Measurements from ENCODE around the gene ABCA4. TPM values are rescaled to one million over a fixed set of nuclear protein-coding genes. Genes with fewer than 3 reads are reported as not detected.

ABCA4 gene
- total RNA-seq, 1 donor from 2014 or later: not detected

DNA sequence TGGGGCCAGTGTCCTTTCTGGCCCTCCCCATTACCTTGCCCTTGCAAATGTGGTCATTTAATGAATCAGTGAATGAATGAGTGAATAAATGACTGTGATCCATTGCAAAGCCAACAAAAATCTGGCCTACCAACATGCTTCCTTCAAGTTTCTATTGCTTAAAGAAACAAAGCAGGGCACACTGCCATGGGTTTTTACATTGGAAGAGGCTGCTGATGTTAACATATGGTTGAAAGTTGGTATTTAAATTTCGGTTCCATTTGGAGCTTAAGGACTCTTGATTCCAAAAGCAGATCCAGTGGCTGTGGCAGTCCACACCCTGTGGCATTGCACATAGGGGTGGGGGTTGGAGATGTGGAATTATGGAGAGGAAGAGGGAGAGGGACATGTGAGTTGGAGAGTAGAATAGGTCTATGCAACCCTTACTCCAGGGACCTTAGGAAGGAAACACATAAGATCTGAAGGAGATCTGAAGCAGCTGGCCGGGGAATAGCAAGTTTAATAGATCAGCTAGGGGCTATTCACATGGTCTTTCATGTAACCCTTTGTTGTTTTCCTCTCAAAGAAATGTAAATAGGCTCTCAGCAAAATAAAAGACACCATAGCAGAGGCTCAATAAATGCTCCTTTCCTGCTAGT, 7.2 kb downstream of the ABCA4 start:
- Mint-ChIP-seq H3K4me1 (no peaks in the 10 kb centered on the region), H3K36me3 (ENCODE audit: low read depth) (no peaks in the 10 kb centered on the region), H3K4me3 (no peak overlapping the region), H3K27me3 (peaks cover 5% of the 10 kb centered on the region), H3K9me3 (no peaks in the 10 kb centered on the region), H3K27ac (no peak overlapping the region)
- no peak for TF ChIP-seq CTCF (IDR thresholded peaks at IDR 0.05)
- ChIA-PET CTCF (interaction anchor here (0.7 kb wide), 1 partner anchor 56 kb away, joined by 3 read pairs; no protein-coding TSS in a partner anchor), POLR2A (no interaction called here)
- intact Hi-C loops (cut with micrococcal nuclease): no loop called here
- ATAC-seq (ENCODE audit: low read depth): no peak
- DNase-seq: no peak

- ATAC-seq (ENCODE audit: low read depth) (no peak), DNase-seq (no peak)
- CTCF ChIA-PET: no interaction called here
- TF ChIP-seq CTCF (IDR thresholded peaks at IDR 0.05): no peak
- no peaks in the 10 kb centered on the region for H3K36me3 Mint-ChIP-seq (ENCODE audit: low read depth)
- no peaks in the 10 kb centered on the region for H3K9me3 Mint-ChIP-seq
- intact Hi-C loops (cut with micrococcal nuclease): no loop called here
- POLR2A ChIA-PET: no interaction called here
- peaks cover 14% of the 10 kb centered on the region for H3K27me3 Mint-ChIP-seq
- no peak overlapping the region for H3K4me3 Mint-ChIP-seq
- H3K27ac Mint-ChIP-seq: no peak overlapping the region
- H3K4me1 Mint-ChIP-seq: no peaks in the 10 kb centered on the region
Observed at GRCh38 chr1:94111879-94112278, 9.1 kb downstream of the ABCA4 start.

GRCh38 chr1:94110946-94111740, 9.8 kb downstream of the ABCA4 start:
- no peak for ATAC-seq (ENCODE audit: low read depth)
- Mint-ChIP-seq H3K9me3 (no peaks in the 10 kb centered on the region), H3K27ac (no peak overlapping the region), H3K27me3 (peaks cover 14% of the 10 kb centered on the region), H3K4me3 (no peak overlapping the region), H3K4me1 (no peaks in the 10 kb centered on the region), H3K36me3 (ENCODE audit: low read depth) (no peaks in the 10 kb centered on the region)
- no peak for DNase-seq
- POLR2A ChIA-PET: no interaction called here
- intact Hi-C loops (cut with micrococcal nuclease): no loop called here
- no peak for TF ChIP-seq CTCF (IDR thresholded peaks at IDR 0.05)
- CTCF ChIA-PET: no interaction called here

- no peak for TF ChIP-seq CTCF (IDR thresholded peaks at IDR 0.05)
- DNase-seq (no peak), ATAC-seq (ENCODE audit: low read depth) (no peak)
- Mint-ChIP-seq H3K4me1 (no peaks in the 10 kb centered on the region), H3K9me3 (no peaks in the 10 kb centered on the region), H3K4me3 (no peak overlapping the region), H3K27ac (no peak overlapping the region), H3K27me3 (peaks cover 15% of the 10 kb centered on the region), H3K36me3 (ENCODE audit: low read depth) (no peaks in the 10 kb centered on the region)
- intact Hi-C loops (cut with micrococcal nuclease): no loop called here
- ChIA-PET POLR2A (no interaction called here), CTCF (no interaction called here)
Observed at GRCh38 chr1:94110021-94110761, 10.8 kb downstream of the ABCA4 start.

DNA sequence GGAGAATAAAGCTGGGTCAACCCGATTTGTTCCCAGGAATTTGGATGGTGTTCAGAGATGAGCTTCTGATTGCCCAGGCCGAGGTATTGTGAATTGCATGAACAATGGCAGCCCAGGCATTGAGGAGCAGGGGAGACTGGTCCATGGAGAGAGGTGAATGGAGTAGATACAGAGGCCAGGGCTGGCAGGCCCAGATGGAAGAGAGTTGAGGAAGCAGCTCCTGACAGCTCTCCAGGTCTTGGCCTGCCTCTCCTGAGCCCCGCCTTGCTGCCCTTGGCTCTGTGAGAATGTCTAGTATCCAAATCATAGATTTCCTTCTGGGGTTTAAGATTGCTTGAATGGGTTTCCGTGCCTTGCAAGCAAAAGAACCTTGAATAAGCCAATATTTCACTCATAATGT, 11.5 kb downstream of the ABCA4 start:
- H3K27ac Mint-ChIP-seq: no peak overlapping the region
- peaks cover 21% of the 10 kb centered on the region for H3K27me3 Mint-ChIP-seq
- DNase-seq (no peak), ATAC-seq (ENCODE audit: low read depth) (no peak)
- TF ChIP-seq CTCF (IDR thresholded peaks at IDR 0.05): no peak
- no peaks in the 10 kb centered on the region for H3K4me1 Mint-ChIP-seq
- intact Hi-C loops (cut with micrococcal nuclease): no loop called here
- no peak overlapping the region for H3K4me3 Mint-ChIP-seq
- H3K9me3 Mint-ChIP-seq: no peaks in the 10 kb centered on the region
- ChIA-PET POLR2A (no interaction called here), CTCF (no interaction called here)
- no peaks in the 10 kb centered on the region for H3K36me3 Mint-ChIP-seq (ENCODE audit: low read depth)
